HG02970 (cell line): ENCODE measurements around the gene WDR74.
"Not testable (repeated sequence)": the region's sequence is repeated elsewhere in the genome, so short reads cannot be mapped to it uniquely, and the experiment has no call there.

Source experiments
- ATAC-seq: cut with Tn5 transposase; IDR thresholded peaks from one replicate; pipeline ENCODE4 v1.9.1; 2021; ENCODE audit warnings: mild to moderate bottlenecking, moderate library complexity, moderate number of reproducible peaks; ENCODE audit not compliant: unreplicated experiment, low FRiP score

WDR74 gene

DNA sequence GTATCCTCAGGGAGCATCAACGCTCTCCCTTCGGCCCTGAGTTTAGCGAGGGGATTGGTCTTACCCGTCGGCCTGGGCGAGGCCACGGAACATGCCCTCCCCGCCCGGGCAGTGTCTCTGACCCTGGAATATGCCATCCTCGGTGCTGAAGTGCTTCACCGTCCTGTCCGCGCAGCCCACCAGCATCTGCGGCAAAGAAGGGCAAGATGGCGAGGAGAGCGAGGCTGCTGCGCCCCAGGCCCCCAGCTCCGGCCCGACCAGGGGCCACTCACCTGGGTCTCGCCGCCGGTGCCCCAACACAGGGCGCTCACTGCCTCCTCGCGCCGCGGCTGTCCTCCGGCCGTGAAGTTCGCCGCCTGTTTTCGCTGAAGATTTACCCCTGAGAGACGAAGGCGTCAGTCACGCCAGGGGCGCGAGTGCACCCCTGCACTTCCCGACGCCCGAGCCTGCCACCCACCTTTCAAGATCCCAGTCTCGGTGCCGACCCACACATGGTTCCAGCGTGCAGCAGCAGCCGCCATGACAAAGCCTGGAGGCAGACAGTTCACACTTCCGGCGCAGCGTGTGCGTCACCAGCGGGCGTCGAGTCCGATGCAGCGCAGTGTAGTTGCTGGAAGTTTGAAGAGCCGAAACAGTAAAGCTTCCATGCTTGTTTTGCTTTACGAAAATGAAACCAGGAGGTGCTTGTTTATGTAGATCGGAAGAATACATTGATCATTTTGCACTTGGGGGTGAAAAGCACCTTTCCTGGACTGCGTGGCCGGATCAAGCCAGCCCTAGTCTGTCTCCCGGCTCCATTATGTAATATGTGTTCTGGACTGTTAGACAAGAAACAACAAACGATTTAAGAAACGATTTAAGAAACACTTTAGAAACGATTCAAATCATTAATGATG lies at the start of gene WDR74:
WDR74 (minus strand) TSS at position 541 of the 896 bp plus-strand sequence; CDS start at position 521, 20 bp downstream.
- ATAC-seq, result peak; percentile 42

- ATAC-seq, result no peak
Observed at GRCh38 chr11:62889126-62889483, 49.7 kb upstream of the WDR74 start.

- ATAC-seq, result no peak
Observed at GRCh38 chr11:62888406-62888805, 49.0 kb upstream of the WDR74 start.

GRCh38 chr11:62885137-62885750 lies 45.9 kb upstream of the WDR74 start:
- no peak for ATAC-seq

DNA sequence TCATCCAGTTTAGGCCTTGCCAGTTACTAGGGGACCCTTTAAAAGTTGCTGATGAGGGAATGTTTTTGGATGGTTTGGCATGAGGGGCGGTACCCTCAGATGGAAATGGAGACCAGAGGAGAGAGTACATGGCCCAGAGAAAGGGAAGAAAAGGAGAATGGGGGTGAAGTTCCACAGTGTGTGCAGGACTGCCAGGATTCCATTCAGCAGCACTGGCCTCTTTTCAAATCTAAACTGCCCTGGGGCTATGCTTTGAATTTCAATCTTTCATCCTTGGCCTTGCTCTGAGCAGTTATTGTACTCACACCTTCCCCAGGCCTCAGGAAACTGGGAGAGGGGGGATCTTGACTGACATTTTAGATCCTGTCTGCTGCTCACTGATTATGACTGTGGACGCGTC lies 44.3 kb upstream of the WDR74 start:
- no peak for ATAC-seq

DNA sequence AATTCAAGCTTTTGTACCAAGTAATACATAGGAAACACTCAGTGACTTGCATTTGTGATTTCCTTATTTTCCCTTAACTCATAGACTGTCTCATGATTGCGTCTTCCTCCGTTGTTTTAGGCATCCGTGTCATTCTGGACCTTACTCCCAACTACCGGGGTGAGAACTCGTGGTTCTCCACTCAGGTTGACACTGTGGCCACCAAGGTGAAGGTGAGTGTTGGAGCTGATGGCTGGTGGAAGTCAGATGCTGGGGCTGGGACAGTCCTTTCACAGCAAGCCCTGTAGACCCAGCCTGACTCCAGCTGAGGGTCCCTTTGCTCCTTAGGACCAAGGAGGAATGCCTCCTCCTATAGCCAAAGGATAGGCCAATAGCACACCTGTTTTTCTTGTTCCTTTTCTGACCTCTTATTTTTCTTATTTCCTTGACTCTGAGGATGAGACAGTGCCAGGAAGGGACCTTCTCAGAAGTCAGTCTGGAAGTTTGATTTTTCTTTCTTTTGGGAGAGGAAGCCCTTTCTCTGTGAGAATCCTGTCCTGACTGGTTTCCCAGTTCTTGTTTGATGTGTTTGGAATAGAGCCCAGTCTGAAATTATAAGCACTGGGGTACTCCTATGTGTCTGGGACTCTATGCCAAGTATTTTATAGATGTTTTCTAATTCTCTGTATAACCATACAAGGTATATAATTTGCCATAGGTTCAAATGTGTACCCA lies 43.6 kb upstream of the WDR74 start:
- ATAC-seq, result no peak

DNA sequence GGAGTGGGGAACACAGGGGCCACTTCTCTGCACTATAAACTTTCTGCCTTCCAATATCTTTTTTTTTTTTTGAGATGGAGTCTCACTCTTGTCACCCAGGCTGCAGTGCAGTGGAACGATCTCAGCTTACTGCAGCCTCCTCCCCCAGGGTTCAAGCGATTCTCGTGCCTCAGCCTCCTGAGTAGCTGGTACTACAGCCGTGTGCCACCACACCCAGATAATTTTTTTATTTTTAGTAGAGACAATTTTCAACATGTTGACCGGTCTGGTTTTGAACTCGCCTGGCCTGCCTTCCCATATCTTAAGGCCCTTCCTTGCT lies 43.0 kb upstream of the WDR74 start:
- no peak for ATAC-seq

GRCh38 chr11:62881579-62882430 lies 42.4 kb upstream of the WDR74 start:
- ATAC-seq, result peak; percentile 39

GRCh38 chr11:62880803-62881578 lies 41.6 kb upstream of the WDR74 start, which contains the start of gene SLC3A2:
TSS of gene SLC3A2 (plus strand) at chr11:62880896. CDS start at chr11:62881024, 128 bp downstream.
- ATAC-seq, result peak; percentile 57

DNA sequence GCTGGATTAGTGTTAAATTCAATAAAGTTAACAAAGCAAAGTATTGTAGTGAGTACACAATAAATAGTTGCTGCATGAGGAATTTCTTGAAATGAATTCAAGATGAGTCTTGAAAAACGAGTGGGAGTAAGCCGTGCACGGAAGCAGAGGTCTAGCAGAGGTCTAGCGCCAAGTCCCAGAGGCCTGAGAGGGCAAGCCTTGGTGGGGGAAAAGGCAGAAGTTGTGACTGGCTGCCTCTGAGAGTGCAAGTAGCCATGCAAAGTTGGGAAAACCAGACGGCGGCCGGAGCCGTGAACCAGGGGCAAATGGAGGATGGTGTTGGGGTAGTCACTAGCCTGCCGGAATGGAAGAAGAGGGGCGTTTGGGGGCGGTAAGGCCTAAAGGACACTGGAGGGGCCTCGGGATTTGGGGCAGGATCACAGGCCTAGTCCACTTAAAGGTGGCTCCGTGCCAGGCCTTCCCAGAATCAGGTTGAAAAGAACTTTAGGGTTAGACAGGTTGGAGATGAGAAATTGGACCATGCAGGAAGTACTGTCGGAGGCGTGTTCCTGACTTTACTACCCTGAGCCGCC lies 40.9 kb upstream of the WDR74 start:
- peak; percentile 8 for ATAC-seq

GRCh38 chr11:62879235-62879978 lies 40.0 kb upstream of the WDR74 start:
- ATAC-seq, result no peak

DNA sequence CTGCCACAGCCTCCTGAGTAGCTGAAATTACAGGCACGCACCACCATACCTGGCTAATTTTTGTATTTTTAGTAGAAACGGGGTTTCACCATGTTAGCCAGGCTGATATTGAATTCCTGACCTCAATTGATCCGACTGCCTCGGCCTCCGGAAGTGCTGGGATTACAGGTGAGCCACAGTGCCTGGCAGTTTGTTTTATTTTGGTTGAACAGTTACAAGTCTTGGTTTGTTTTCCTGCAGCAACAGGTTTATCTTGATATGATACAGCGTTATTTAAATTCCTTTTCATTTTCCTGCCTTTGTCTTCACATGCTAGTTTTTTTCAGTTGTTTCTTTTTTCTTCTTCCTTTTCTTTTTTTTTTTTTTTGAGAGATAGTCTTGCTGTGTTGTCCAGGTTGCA lies 37.3 kb upstream of the WDR74 start:
- ATAC-seq, result no peak

- no peak for ATAC-seq
Observed at GRCh38 chr11:62875698-62876478, 36.5 kb upstream of the WDR74 start.

DNA sequence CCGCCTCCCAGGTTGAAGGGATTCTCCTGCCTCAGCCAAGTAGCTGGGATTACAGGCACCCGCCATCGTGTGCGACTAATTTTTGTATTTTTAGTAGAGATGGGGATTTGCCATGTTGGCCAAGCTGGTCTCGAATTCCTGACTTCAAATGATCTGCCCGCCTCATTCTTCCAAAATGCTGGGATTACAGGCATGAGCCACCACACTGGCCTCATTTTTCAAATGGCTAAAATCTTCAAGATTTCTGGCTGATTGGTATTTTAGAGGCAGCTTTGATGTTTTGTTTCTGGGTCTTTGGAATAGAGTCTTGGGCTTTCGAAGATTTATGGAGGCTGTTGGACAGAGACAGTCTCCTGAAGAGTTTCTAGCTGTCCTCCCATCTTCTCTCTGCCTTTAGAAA lies 35.5 kb upstream of the WDR74 start:
- no peak for ATAC-seq

DNA sequence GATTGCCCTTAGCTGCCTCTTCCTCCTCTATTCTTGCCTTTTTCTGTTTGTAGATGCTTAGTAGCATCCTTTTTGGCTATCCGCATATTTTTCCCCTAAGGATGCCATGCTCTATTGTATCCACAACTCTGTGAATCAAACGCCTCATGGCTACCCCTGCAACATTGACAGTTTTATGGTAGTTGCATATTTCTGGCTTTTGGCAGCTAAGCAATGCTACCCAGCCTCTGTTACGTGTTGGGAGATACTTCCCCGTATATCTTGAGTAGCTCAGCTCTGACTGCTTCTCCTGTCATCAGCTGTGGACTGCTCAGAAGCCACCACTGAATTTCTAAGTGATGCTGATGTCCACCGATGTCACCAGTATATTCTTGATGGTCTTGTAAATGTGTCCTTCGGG lies 26.2 kb upstream of the WDR74 start:
- no peak for ATAC-seq

- no peak for ATAC-seq
Observed at GRCh38 chr11:62863687-62864335, 24.4 kb upstream of the WDR74 start.

- ATAC-seq, result not testable (repeated sequence)
Observed at GRCh38 chr11:62861564-62862192, 22.3 kb upstream of the WDR74 start.
